H9 (cell line): ENCODE results near the gene CDH13. TPM values are rescaled to one million over a fixed set of nuclear protein-coding genes. Genes with fewer than 3 reads are reported as not detected.

Experiments used
- DNase-seq: peaks from one replicate; pipeline ENCODE4 v3.0.0-alpha.2; 2017
- H2AFZ ChIP-seq: one replicate; pipeline ENCODE4 v1.6.1; 2013; ENCODE audit warnings: mild to moderate bottlenecking, low read length, control low read depth, moderate library complexity
- H2AK5ac ChIP-seq: 2 replicates; pipeline ENCODE4 v1.6.1; 2013; ENCODE audit warnings: low read length, control low read depth, mixed read lengths; ENCODE audit not compliant: insufficient read length
- H2BK120ac ChIP-seq: one replicate; pipeline ENCODE4 v1.6.1; 2013; ENCODE audit warnings: low read depth, mild to moderate bottlenecking, low read length, control low read depth, inconsistent platforms; ENCODE audit not compliant: poor library complexity, severe bottlenecking
- H2BK12ac ChIP-seq: 2 replicates; pipeline ENCODE4 v1.6.1; 2013; ENCODE audit warnings: low read length, control low read depth, mixed read lengths, low read depth; ENCODE audit not compliant: insufficient read length
- H2BK15ac ChIP-seq: 2 replicates; pipeline ENCODE4 v1.6.1; 2013; ENCODE audit warnings: low read depth, low read length, control low read depth
- H2BK20ac ChIP-seq: one replicate; pipeline ENCODE4 v1.6.1; 2013; ENCODE audit warnings: low read depth, mild to moderate bottlenecking, low read length, control low read depth, inconsistent platforms; ENCODE audit not compliant: poor library complexity, severe bottlenecking
- H2BK5ac ChIP-seq: 2 replicates; pipeline ENCODE4 v1.6.1; 2013; ENCODE audit warnings: low read length, control low read depth, mixed read lengths; ENCODE audit not compliant: insufficient read length
- H3K14ac ChIP-seq: 2 replicates; pipeline ENCODE4 v1.6.1; 2013; ENCODE audit warnings: low read length, control low read depth; ENCODE audit not compliant: insufficient read depth
- H3K18ac ChIP-seq: 2 replicates; pipeline ENCODE4 v1.6.1; 2013; ENCODE audit warnings: low read depth, mild to moderate bottlenecking, mixed read lengths, low read length, control low read depth; ENCODE audit not compliant: insufficient read length
- H3K23ac ChIP-seq: 2 replicates; pipeline ENCODE4 v1.6.1; 2013; ENCODE audit warnings: low read length, control low read depth, mixed read lengths, low read depth; ENCODE audit not compliant: insufficient read length
- H3K23me2 ChIP-seq: 2 replicates; pipeline ENCODE4 v1.6.1; 2013; ENCODE audit warnings: low read depth, mild to moderate bottlenecking, mixed read lengths, low read length, control low read depth; ENCODE audit not compliant: insufficient read length, poor library complexity, severe bottlenecking
- H3K27ac ChIP-seq: 2 replicates; pipeline ENCODE4 v1.5.1; 2013; ENCODE audit warnings: low read length, control low read depth, mixed read lengths, low read depth; ENCODE audit not compliant: insufficient read length
- H3K27me3 ChIP-seq: 2 replicates; pipeline ENCODE4 v1.6.1; 2013; ENCODE audit warnings: low read length, control low read depth, inconsistent platforms; ENCODE audit not compliant: insufficient read depth
- H3K4ac ChIP-seq: 2 replicates; pipeline ENCODE4 v1.6.1; 2013; ENCODE audit warnings: low read depth, mild to moderate bottlenecking, control low read depth, inconsistent platforms, low read length, moderate library complexity
- H3K4me1 ChIP-seq: 2 replicates; pipeline ENCODE4 v1.6.1; 2013; ENCODE audit warnings: low read length, control low read depth, inconsistent platforms; ENCODE audit not compliant: insufficient read depth
- H3K4me2 ChIP-seq: 2 replicates; pipeline ENCODE4 v1.6.1; 2013; ENCODE audit warnings: low read length, control low read depth, mixed read lengths; ENCODE audit not compliant: insufficient read length, insufficient read depth
- H3K56ac ChIP-seq: 2 replicates; pipeline ENCODE4 v1.6.1; 2013; ENCODE audit warnings: low read depth, mild to moderate bottlenecking, mixed read lengths, low read length, control low read depth; ENCODE audit not compliant: insufficient read length
- H3K79me1 ChIP-seq: 2 replicates; pipeline ENCODE4 v1.6.1; 2013; ENCODE audit warnings: low read depth, mild to moderate bottlenecking, moderate library complexity, low read length, control low read depth, inconsistent platforms; ENCODE audit not compliant: insufficient read depth, poor library complexity, severe bottlenecking
- H3K79me2 ChIP-seq: 2 replicates; pipeline ENCODE4 v1.6.1; 2013; ENCODE audit warnings: low read length, control low read depth, inconsistent platforms; ENCODE audit not compliant: insufficient read depth
- H3K9ac ChIP-seq: 2 replicates; pipeline ENCODE4 v1.6.1; 2013; ENCODE audit warnings: low read length, control low read depth, mixed read lengths; ENCODE audit not compliant: insufficient read length; ENCODE audit errors: extremely low read depth
- H3K9me3 ChIP-seq: one replicate; pipeline ENCODE4 v1.6.1; 2013; ENCODE audit warnings: low read depth, low read length, inconsistent platforms; ENCODE audit not compliant: control insufficient read depth
- H3T11ph ChIP-seq: one replicate; pipeline ENCODE4 v1.6.1; 2013; ENCODE audit warnings: mild to moderate bottlenecking, low read length, control low read depth, inconsistent platforms
- H4K20me1 ChIP-seq: one replicate; pipeline ENCODE4 v1.6.1; 2013; ENCODE audit not compliant: control insufficient read depth, insufficient read length, insufficient read depth
- H4K5ac ChIP-seq: 2 replicates; pipeline ENCODE4 v1.6.1; 2013; ENCODE audit warnings: low read depth, mild to moderate bottlenecking, mixed read lengths, low read length, control low read depth; ENCODE audit not compliant: insufficient read length
- H4K8ac ChIP-seq: replicated peaks from 2 replicates; pipeline ENCODE4 v1.6.1; 2013; ENCODE audit warnings: low read length, control low read depth, mixed read lengths, low read depth; ENCODE audit not compliant: insufficient read length
- H4K91ac ChIP-seq: 2 replicates; pipeline ENCODE4 v1.6.1; 2013; ENCODE audit warnings: low read depth, mild to moderate bottlenecking, moderate library complexity, mixed read lengths, low read length, control low read depth; ENCODE audit not compliant: insufficient read length
- H3K27ac Mint-ChIP-seq, 3 experiments: 2 replicates in 2 of 3; 3 replicates in 1 of 3; pipeline ENCODE4 v1.8.0; 2020 to 2021; ENCODE audit warnings: mixed read lengths in 3 of 3, mild to moderate bottlenecking in 1 of 3, moderate library complexity in 1 of 3
- H3K27me3 Mint-ChIP-seq: 2 replicates; pipeline ENCODE4 v1.8.0; 2021; ENCODE audit warnings: low read depth, mild to moderate bottlenecking, moderate library complexity, mixed read lengths
- H3K36me3 Mint-ChIP-seq, 3 experiments: 2 replicates in 2 of 3; 3 replicates in 1 of 3; pipeline ENCODE4 v1.8.0; 2020 to 2021; ENCODE audit warnings: low read depth in 3 of 3, mixed read lengths in 3 of 3; ENCODE audit not compliant: insufficient read depth in 1 of 3
- H3K4me1 Mint-ChIP-seq, 2 experiments: 2 replicates each; pipeline ENCODE4 v1.8.0; 2020; ENCODE audit warnings: mixed read lengths in 2 of 2
- H3K4me3 Mint-ChIP-seq, 2 experiments: 2 replicates in 1 of 2; 3 replicates in 1 of 2; pipeline ENCODE4 v1.8.0; 2020 to 2021; ENCODE audit warnings: mild to moderate bottlenecking in 2 of 2, mixed read lengths in 2 of 2, moderate library complexity in 1 of 2
- H3K9me3 Mint-ChIP-seq, 2 experiments: 2 replicates in 1 of 2; 3 replicates in 1 of 2; pipeline ENCODE4 v1.8.0; 2020; ENCODE audit warnings: mild to moderate bottlenecking in 2 of 2, mixed read lengths in 2 of 2, moderate library complexity in 1 of 2
- WGBS: extraction: QIAGEN DNeasy Blood & Tissue Kit; methylation state at CpG from one replicate; pipeline ENCODE4 v1.1.7; 2013; ENCODE audit warnings: missing lambda C conversion rate, low lambda C conversion rate, mixed read lengths; ENCODE audit not compliant: insufficient read length; ENCODE audit errors: extremely low coverage; 5-methylcytosine and 5-hydroxymethylcytosine counted together
- total RNA-seq: library from RNA; stranded (reverse); gene quantifications from 2 replicates; pipeline ENCODE4 v1.2.1, GENCODE V29; 2021
- TF ChIP-seq, protein P1 (sequence below): fragments of 200-600 bp; sonication (generic); conservative IDR thresholded peaks from 3 replicates; pipeline ENCODE4 v1.8.0; 2021; ENCODE audit warnings: antibody characterized with exemption, mild to moderate bottlenecking

The CDH13 gene
- total RNA-seq, 1 experiment from 2014 or later: 1.5 TPM

- no peak overlapping the region for H3K23ac ChIP-seq
- Mint-ChIP-seq H3K27me3 (0 out of 2 replicates have a peak, but pooled peaks cover 1% of the 10 kb centered on the region), H3K4me1 (0 out of 4 replicates have a peak, but pooled peaks cover 0 to 2% of the 10 kb centered on the region in 2 experiments), H3K36me3 (peaks cover 0 to 1% (median 0%) of the 10 kb centered on the region in 3 experiments; a peak in 1 of 7 replicates), H3K4me3 (no peak overlapping the region), H3K27ac (no peak overlapping the region), H3K9me3 (peaks cover 2 to 5% of the 10 kb centered on the region in 2 experiments; a peak in 2 of 5 replicates)
- no peaks in the 10 kb centered on the region for H4K20me1 ChIP-seq
- no peak overlapping the region for H4K5ac ChIP-seq
- no peak overlapping the region for H3K4ac ChIP-seq
- H2AFZ ChIP-seq: no peak overlapping the region
- H3K9me3 ChIP-seq: no peaks in the 10 kb centered on the region
- no peak overlapping the region for H3K18ac ChIP-seq
- no peak overlapping the region for H2BK20ac ChIP-seq
- no peak overlapping the region for H4K91ac ChIP-seq
- no peak overlapping the region for H2BK120ac ChIP-seq
- no peaks in the 10 kb centered on the region for H3K4me1 ChIP-seq
- no peak for DNase-seq
- H3K79me1 ChIP-seq: no peaks in the 10 kb centered on the region
- H3K4me2 ChIP-seq: no peak overlapping the region
- no peaks in the 10 kb centered on the region for H3K23me2 ChIP-seq
- H2BK12ac ChIP-seq: no peak overlapping the region
- H3K27me3 ChIP-seq: no peaks in the 10 kb centered on the region
- WGBS: no CpG with 5 or more reads among the region's 5 CpGs
- no peak overlapping the region for H3K56ac ChIP-seq
- H4K8ac ChIP-seq: no peak overlapping the region
- no peak overlapping the region for H3K9ac ChIP-seq
- H3K27ac ChIP-seq: no peak overlapping the region
- H3K79me2 ChIP-seq: no peaks in the 10 kb centered on the region; the same call in 1 of the 2 replicates
- H3K14ac ChIP-seq: no peak overlapping the region
- TF ChIP-seq, protein P1, sequence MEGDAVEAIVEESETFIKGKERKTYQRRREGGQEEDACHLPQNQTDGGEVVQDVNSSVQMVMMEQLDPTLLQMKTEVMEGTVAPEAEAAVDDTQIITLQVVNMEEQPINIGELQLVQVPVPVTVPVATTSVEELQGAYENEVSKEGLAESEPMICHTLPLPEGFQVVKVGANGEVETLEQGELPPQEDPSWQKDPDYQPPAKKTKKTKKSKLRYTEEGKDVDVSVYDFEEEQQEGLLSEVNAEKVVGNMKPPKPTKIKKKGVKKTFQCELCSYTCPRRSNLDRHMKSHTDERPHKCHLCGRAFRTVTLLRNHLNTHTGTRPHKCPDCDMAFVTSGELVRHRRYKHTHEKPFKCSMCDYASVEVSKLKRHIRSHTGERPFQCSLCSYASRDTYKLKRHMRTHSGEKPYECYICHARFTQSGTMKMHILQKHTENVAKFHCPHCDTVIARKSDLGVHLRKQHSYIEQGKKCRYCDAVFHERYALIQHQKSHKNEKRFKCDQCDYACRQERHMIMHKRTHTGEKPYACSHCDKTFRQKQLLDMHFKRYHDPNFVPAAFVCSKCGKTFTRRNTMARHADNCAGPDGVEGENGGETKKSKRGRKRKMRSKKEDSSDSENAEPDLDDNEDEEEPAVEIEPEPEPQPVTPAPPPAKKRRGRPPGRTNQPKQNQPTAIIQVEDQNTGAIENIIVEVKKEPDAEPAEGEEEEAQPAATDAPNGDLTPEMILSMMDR: no peak
- no peak overlapping the region for H2BK15ac ChIP-seq
- no peak overlapping the region for H2BK5ac ChIP-seq
- H2AK5ac ChIP-seq: no peak overlapping the region
- H3T11ph ChIP-seq: no peak overlapping the region
These were observed 605.0 kb downstream of the CDH13 start for GRCh38 chr16:83231729-83232128.
